Right lobe of liver (tissue), 6 donors: Measurements from ENCODE around the gene RC3H1. TPM values are rescaled to one million over a fixed set of nuclear protein-coding genes. Genes with fewer than 3 reads are reported as not detected.
"Not testable (repeated sequence)": the region's sequence is repeated elsewhere in the genome, so short reads cannot be mapped to it uniquely, and the experiment has no call there.

Experiments
- ATAC-seq, 4 donors: fragments of 200-7000 bp; cut with Tn5 transposase; one replicate each; pipeline ENCODE4 v1.9.1; 2020; ENCODE audit warnings: mild to moderate bottlenecking in 4 of 4, moderate library complexity in 4 of 4
- DNase-seq, 3 donors: peaks; one replicate each; pipeline ENCODE4 v3.0.0-alpha.2; 2020
- H3K27ac ChIP-seq, 3 donors: fragments of 200-600 bp; one replicate each; pipeline ENCODE4 v1.8.0; 2022
- H3K27me3 ChIP-seq, 2 donors: fragments of 200-600 bp; one replicate each; pipeline ENCODE4 v1.8.0; 2022
- H3K36me3 ChIP-seq, 4 donors: fragments of 200-600 bp; sonication (generic) in 1 of 4; one replicate each; pipeline versions ENCODE4 v1.5.1 to v1.8.0; 2017 to 2022; ENCODE audit warnings: control low read depth in 1 of 4
- H3K4me1 ChIP-seq, 4 donors: fragments of 200-600 bp; sonication (generic) in 1 of 4; one replicate each; pipeline versions ENCODE4 v1.5.1 to v1.8.0; 2017 to 2022; ENCODE audit warnings: control low read depth in 1 of 4
- H3K4me3 ChIP-seq, 3 donors: fragments of 200-600 bp; one replicate each; pipeline ENCODE4 v1.8.0; 2022
- H3K9me3 ChIP-seq, 4 donors: fragments of 200-600 bp; sonication (generic) in 1 of 4; one replicate each; pipeline versions ENCODE4 v1.5.1 to v1.8.0; 2017 to 2022; ENCODE audit warnings: control low read depth in 1 of 4
- POLR2A ChIP-seq: fragments of 450-650 bp; IDR thresholded peaks from one replicate; pipeline ENCODE4 v1.6.1; 2017; ENCODE audit warnings: antibody characterized with exemption, mild to moderate bottlenecking
- WGBS: methylation state at CpG from one replicate; pipeline ENCODE4 v1.1.6; 2018; ENCODE audit warnings: low coverage, low lambda C conversion rate; ENCODE audit not compliant: insufficient coverage; ENCODE audit errors: missing lambda C conversion rate; 5-methylcytosine and 5-hydroxymethylcytosine counted together
- intact Hi-C, 2 donors: fragments of 100-400 bp; cut with DNase I; formaldehyde crosslinking; loops; one replicate each; pipeline versions ENCODE4 v1.11.2 to v1.14.1; 2022
- total RNA-seq, 6 experiments: library from RNA; depleted of rRNA in 2 of 6; stranded (reverse); fragments of >200 nt in 2 of 6; fragmentation: NEBNext Ultra II Directional in 3 of 6; extraction: Animal tissue kit (Norgen Biotek cat#: 25700) in 3 of 6; gene quantifications; one replicate each; pipeline versions ENCODE4 v1.1.0 to v1.2.4, GENCODE V29; 2016 to 2023
- TF ChIP-seq, protein P1 (sequence below), 4 donors: fragments of 200-600 bp in 3 of 4; fragments of 450-650 bp in 1 of 4; IDR thresholded peaks; one replicate each; pipeline versions ENCODE4 v1.5.1 to v1.8.0; 2016 to 2022; ENCODE audit warnings: antibody characterized with exemption in 4 of 4, mild to moderate bottlenecking in 2 of 4
- donor health status: DM: no; HTN: yes; CAD: no.
- donor health status: DM: no; HTN: no; CAD: no.
- donor health status: DM: no; HTN: no; CAD: no.
- donor health status: DM: no; HTN: yes; CAD: no.
- donor health status: DM: no; HTN: yes; CAD: no.

RC3H1 gene
- total RNA-seq, 6 experiments from 2014 or later = 15.7 to 22.2 (median 17.7) TPM

DNA sequence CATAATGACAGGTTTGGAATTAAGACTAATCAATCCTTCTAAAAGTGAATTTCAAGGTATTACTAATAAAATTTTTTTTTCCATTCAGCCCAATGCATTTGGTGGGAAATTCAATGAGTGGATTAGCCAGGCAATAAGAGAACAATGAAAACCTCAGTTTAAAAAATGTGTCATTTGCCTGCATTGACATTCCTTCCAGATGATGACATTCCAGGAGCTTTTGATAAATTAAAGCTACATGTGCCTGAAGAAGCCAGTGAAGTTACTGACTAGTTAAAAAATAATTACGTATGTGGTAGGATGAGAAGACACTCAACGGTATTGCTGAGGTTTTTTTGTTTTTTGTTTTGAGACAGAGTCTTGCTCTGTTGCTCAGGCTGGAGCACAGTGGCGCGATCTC is 37.9 kb upstream of the RC3H1 start:
- ATAC-seq = no peak
- H3K36me3 ChIP-seq = no peaks in the 10 kb centered on the region
- H3K4me3 ChIP-seq = no peak overlapping the region
- H3K9me3 ChIP-seq = no peaks in the 10 kb centered on the region
- H3K4me1 ChIP-seq = no peaks in the 10 kb centered on the region
- intact Hi-C loops = no loop called here
- H3K27ac ChIP-seq = no peak overlapping the region
- DNase-seq = no peak
- H3K27me3 ChIP-seq = no peaks in the 10 kb centered on the region
- TF ChIP-seq POLR2A = no peak
- TF ChIP-seq, protein P1, sequence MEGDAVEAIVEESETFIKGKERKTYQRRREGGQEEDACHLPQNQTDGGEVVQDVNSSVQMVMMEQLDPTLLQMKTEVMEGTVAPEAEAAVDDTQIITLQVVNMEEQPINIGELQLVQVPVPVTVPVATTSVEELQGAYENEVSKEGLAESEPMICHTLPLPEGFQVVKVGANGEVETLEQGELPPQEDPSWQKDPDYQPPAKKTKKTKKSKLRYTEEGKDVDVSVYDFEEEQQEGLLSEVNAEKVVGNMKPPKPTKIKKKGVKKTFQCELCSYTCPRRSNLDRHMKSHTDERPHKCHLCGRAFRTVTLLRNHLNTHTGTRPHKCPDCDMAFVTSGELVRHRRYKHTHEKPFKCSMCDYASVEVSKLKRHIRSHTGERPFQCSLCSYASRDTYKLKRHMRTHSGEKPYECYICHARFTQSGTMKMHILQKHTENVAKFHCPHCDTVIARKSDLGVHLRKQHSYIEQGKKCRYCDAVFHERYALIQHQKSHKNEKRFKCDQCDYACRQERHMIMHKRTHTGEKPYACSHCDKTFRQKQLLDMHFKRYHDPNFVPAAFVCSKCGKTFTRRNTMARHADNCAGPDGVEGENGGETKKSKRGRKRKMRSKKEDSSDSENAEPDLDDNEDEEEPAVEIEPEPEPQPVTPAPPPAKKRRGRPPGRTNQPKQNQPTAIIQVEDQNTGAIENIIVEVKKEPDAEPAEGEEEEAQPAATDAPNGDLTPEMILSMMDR (IDR thresholded peaks at IDR 0.05) = no peak
- 54% methylated on average over 2 of the region's 4 CpGs for WGBS

DNA sequence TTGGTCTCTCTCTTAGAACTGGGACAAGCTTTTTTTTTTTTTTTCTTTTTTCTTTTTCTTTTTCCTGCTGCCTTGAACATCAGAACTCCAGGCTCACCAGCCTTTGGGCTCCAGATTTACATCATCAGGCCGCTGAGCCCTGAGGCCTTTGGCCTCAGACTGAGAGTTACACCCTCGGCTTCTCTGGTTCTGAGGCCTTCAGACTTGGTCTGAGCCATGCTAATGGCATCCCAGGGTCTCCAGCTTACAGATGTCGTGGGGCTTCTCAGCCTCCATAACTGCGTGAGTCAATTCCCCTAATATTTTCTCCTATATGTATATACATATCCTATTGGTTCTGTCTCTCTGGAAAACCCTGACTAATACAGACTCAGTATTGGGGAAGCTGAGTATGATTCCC is 36.5 kb upstream of the RC3H1 start:
- intact Hi-C loops = no loop called here
- TF ChIP-seq, protein P1 (IDR thresholded peaks at IDR 0.05) = no peak
- no peak for TF ChIP-seq POLR2A
- no peaks in the 10 kb centered on the region for H3K36me3 ChIP-seq
- WGBS = no CpG with 5 or more reads among the region's 4 CpGs
- no peaks in the 10 kb centered on the region for H3K27me3 ChIP-seq
- H3K4me1 ChIP-seq = no peaks in the 10 kb centered on the region
- DNase-seq (no peak), ATAC-seq (no peak)
- H3K4me3 ChIP-seq = no peak overlapping the region
- no peaks in the 10 kb centered on the region for H3K9me3 ChIP-seq
- H3K27ac ChIP-seq = no peak overlapping the region

DNA sequence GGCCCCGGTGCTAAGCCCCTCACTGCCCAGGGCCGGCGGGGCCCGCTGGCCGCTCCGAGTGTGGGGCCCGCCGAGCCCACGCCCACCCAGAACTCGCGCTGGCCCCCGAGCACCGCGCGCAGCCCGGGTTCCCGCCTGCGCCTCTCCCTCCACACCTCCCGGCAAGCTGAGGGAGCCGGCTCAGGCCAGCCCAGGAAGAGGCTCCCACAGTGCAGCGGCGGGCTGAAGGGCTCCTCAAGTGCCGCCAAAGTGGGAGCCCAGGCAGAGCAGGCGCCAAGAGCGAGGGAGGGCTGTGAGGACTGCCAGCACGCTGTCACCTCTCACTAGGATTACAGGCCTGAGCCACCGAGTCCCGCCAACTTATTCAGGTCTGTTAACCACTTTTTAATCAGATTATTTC is 34.5 kb upstream of the RC3H1 start:
- ATAC-seq, H3K4me3 ChIP-seq, H3K27ac ChIP-seq, H3K27me3 ChIP-seq, DNase-seq, intact Hi-C loops, H3K4me1 ChIP-seq, H3K36me3 ChIP-seq, H3K9me3 ChIP-seq: not testable (repeated sequence)
- WGBS = no CpG with 5 or more reads among the region's 28 CpGs

DNA sequence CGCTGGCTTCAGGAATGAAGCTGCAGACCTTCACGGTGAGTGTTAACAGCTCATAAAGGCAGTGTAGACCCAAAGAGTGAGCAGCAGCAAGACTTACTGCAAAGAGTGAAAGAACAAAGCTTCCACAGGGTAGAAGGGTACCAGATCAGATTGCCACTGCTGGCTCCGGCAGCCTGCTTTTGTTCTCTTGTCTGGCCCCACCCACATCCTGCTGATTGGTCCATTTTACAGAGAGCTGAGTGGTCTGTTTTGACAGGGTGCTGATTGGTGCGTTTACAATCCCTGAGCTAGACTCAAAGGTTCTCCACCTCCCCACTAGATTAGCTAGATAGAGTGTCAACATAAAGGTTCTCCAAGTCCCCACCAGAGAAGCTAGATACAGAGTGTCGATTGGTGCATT is 33.6 kb upstream of the RC3H1 start:
- intact Hi-C loops, H3K9me3 ChIP-seq, DNase-seq, H3K36me3 ChIP-seq, H3K4me3 ChIP-seq, ATAC-seq, H3K27me3 ChIP-seq, H3K4me1 ChIP-seq, H3K27ac ChIP-seq: not testable (repeated sequence)
- WGBS = 100% methylated on average over 1 of the region's 5 CpGs

DNA sequence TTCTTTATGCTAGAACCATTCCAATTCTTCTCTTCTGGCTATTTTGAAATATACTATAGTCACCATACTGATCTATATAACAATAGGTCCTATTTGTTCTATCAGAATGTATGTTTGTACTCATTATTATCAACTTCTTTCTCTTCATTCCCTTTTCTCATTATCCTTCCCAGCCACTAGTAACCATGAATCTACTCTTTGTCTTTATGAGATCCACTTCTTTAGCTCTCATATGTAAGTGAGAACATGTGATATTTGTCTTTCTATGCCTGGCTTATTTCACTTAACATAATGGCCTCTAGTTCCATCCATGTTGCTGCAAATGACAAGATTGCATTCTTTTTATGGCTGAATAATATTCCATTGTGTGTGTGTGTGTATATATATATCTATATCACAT is 31.7 kb upstream of the RC3H1 start:
- Histone ChIP-seq H3K4me1 (no peaks in the 10 kb centered on the region), H3K36me3 (no peaks in the 10 kb centered on the region), H3K9me3 (no peaks in the 10 kb centered on the region), H3K27me3 (no peaks in the 10 kb centered on the region), H3K27ac (no peak overlapping the region), H3K4me3 (no peak overlapping the region)
- DNase-seq = no peak
- no peak for ATAC-seq
- intact Hi-C loops = no loop called here
- no peak for TF ChIP-seq POLR2A
- TF ChIP-seq, protein P1 (IDR thresholded peaks at IDR 0.05) = no peak

DNA sequence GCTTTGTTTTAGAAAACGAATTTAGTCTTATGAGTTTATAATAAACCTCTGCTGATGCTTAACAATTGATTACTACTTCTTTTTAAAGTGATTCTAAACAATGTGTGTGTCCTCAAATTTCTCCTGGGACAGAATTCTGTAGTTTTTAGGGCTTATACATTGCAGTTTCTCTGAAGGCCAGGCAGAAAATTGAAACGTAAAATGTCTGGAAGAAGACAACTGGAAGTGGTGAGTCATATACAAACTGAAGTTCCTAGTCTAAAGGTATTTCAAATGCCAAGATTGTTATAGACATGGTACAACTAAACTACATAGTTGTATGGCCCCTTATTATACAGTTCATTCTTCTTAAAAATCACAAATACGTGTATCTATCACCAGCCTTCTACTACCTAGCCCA is 30.5 kb upstream of the RC3H1 start:
- Histone ChIP-seq H3K9me3 (no peaks in the 10 kb centered on the region), H3K27me3 (no peaks in the 10 kb centered on the region), H3K4me1 (no peaks in the 10 kb centered on the region), H3K27ac (no peak overlapping the region), H3K4me3 (no peak overlapping the region), H3K36me3 (no peaks in the 10 kb centered on the region)
- TF ChIP-seq, protein P1 (IDR thresholded peaks at IDR 0.05) = no peak
- no peak for TF ChIP-seq POLR2A
- intact Hi-C loops = no loop called here
- DNase-seq (no peak), ATAC-seq (no peak)
- WGBS = 62% methylated on average over 3 of the region's 3 CpGs
